Endothelial cell of umbilical vein (primary cell): Measurements from ENCODE around the gene SORL1. TPM values are rescaled to one million over a fixed set of nuclear protein-coding genes. Genes with fewer than 3 reads are reported as not detected.

ENCODE experiments used
- BruUV-seq: library from RNA; stranded (reverse); fragments of 400-500 nt; replicated peaks from 2 replicates; lab custom pipeline; 2021; lab: Mats Ljungman, UMichigan
- CTCF ChIA-PET: fragments of 300-600, 350-600 bp; sonication (Branson Sonifier 250); formaldehyde crosslinking; loops from one replicate; lab custom pipeline; 2021; ENCODE audit warnings: antibody characterized with exemption, inconsistent platforms; lab: Charles Lee
- POLR2A ChIA-PET: fragments of 300-600, 350-600 bp; sonication (Branson Sonifier 250); formaldehyde crosslinking; loops from one replicate; lab custom pipeline; 2021; ENCODE audit warnings: antibody characterized with exemption, inconsistent platforms; lab: Charles Lee
- DNase-seq: peaks from one replicate; pipeline ENCODE4 v3.0.0-alpha.2; 2011; ENCODE audit warnings: low read depth, low spot score
- FAIRE-seq: peaks from 2 replicates; lab custom pipeline; 2011; peaks lifted over from hg19 to GRCh38; lab: Jason Lieb, UNC
- H2AFZ ChIP-seq: 2 replicates; pipeline ENCODE4 v1.6.0; 2012; ENCODE audit warnings: low read depth, low read length, control low read depth, inconsistent platforms
- H3K27ac ChIP-seq: 2 replicates; pipeline ENCODE4 v1.5.1; 2011; ENCODE audit warnings: low read depth, mild to moderate bottlenecking, control low read depth, low read length, moderate library complexity; ENCODE audit not compliant: insufficient read depth
- H3K27me3 ChIP-seq, 2 experiments: 2 replicates each; pipeline versions ENCODE4 v1.6.0 to v1.6.1; 2011; ENCODE audit warnings: low read length in 2 of 2, mixed read lengths in 1 of 2; ENCODE audit not compliant: control insufficient read depth in 2 of 2, insufficient read depth in 2 of 2
- H3K36me3 ChIP-seq, 2 experiments: 2 replicates in 1 of 2; 3 replicates in 1 of 2; pipeline ENCODE4 v1.5.1; 2011; ENCODE audit warnings: low read length in 2 of 2, mild to moderate bottlenecking in 1 of 2, moderate library complexity in 1 of 2; ENCODE audit not compliant: control insufficient read depth in 2 of 2, insufficient read depth in 2 of 2; ENCODE audit errors: extremely low read depth in 1 of 2
- H3K4me1 ChIP-seq: 3 replicates; pipeline ENCODE4 v1.5.1; 2011; ENCODE audit warnings: mild to moderate bottlenecking, low read length; ENCODE audit not compliant: control insufficient read depth, insufficient read depth; ENCODE audit errors: extremely low read depth
- H3K4me2 ChIP-seq: 2 replicates; pipeline ENCODE4 v1.6.1; 2011; ENCODE audit warnings: low read length, control low read depth, mixed read lengths; ENCODE audit not compliant: insufficient read depth
- H3K4me3 ChIP-seq, 3 experiments: fragments of 200-600 bp in 1 of 3; sonication (generic), shearing (Covaris generic) in 1 of 3; replicated peaks in 1 of 3; 2 replicates each; pipeline ENCODE4 v1.5.1; 2011 to 2016; ENCODE audit warnings: control low read depth in 3 of 3, low read length in 3 of 3, mild to moderate bottlenecking in 2 of 3, inconsistent platforms in 1 of 3, low read depth in 1 of 3, moderate library complexity in 1 of 3; ENCODE audit not compliant: insufficient read depth in 1 of 3
- H3K79me2 ChIP-seq: 2 replicates; pipeline ENCODE4 v1.6.0; 2012; ENCODE audit warnings: low read length, inconsistent platforms; ENCODE audit not compliant: control insufficient read depth, insufficient read depth
- H3K9ac ChIP-seq: replicated peaks from 2 replicates; pipeline ENCODE3; 2011; ENCODE audit warnings: low read length, control low read depth; ENCODE audit not compliant: insufficient read depth; ENCODE audit errors: extremely low read depth
- H3K9me1 ChIP-seq: replicated peaks from 3 replicates; pipeline ENCODE4 v1.6.0; 2011; ENCODE audit warnings: mild to moderate bottlenecking, low read length; ENCODE audit not compliant: control insufficient read depth, insufficient read depth; ENCODE audit errors: extremely low read depth
- H3K9me3 ChIP-seq: replicated peaks from 2 replicates; pipeline ENCODE4 v1.5.1; 2012; ENCODE audit warnings: low read length, inconsistent platforms; ENCODE audit not compliant: control insufficient read depth, insufficient read depth
- H4K20me1 ChIP-seq: replicated peaks from 2 replicates; pipeline ENCODE3; 2011; ENCODE audit warnings: mild to moderate bottlenecking, low read length; ENCODE audit not compliant: control insufficient read depth, insufficient read depth; ENCODE audit errors: extremely low read depth
- EZH2 ChIP-seq: IDR thresholded peaks from 2 replicates; pipeline ENCODE4 v1.6.1; 2012; ENCODE audit warnings: borderline replicate concordance, low read depth, mild to moderate bottlenecking, moderate library complexity, low read length, inconsistent platforms; ENCODE audit not compliant: severe bottlenecking
- GATA2 ChIP-seq: IDR thresholded peaks from 2 replicates; pipeline ENCODE4 v1.7.0; 2011; ENCODE audit warnings: low read depth, mild to moderate bottlenecking, moderate library complexity, mixed read lengths, low read length; ENCODE audit not compliant: insufficient read length, insufficient read depth
- POLR2A ChIP-seq: IDR thresholded peaks from 2 replicates; pipeline ENCODE4 v1.6.1; 2012; ENCODE audit warnings: low read depth, mild to moderate bottlenecking, control low read depth, low read length
- dilution Hi-C: fragments of 300-500 bp; cut with MboI; formaldehyde crosslinking; loops from one replicate; pipeline ENCODE4 v1.15.0; 2019; ENCODE audit warnings: low sequenced_read_pairs; ENCODE audit not compliant: extremely low pct_ligation_motif_present
- intact Hi-C: fragments of 100-400 bp; cut with micrococcal nuclease; formaldehyde crosslinking; loops from one replicate; pipeline ENCODE4 v1.10.0; 2022
- polyA plus RNA-seq, 4 experiments: library from polyadenylated mRNA; depleted of rRNA in 3 of 4; stranded (reverse) in 3 of 4; unstranded in 1 of 4; fragments of >200 nt; gene quantifications; 2 replicates each; pipeline versions ENCODE4 v1.2.1 to v1.2.3, GENCODE V29; 2011 to 2012; ENCODE audit warnings: missing spikeins in 1 of 4
- total RNA-seq: library from RNA; stranded (reverse); gene quantifications from 2 replicates; pipeline ENCODE4 v1.2.3, GENCODE V29; 2021
- TF ChIP-seq, protein P1 (sequence below): IDR thresholded peaks from 2 replicates; pipeline ENCODE4 v1.6.1; 2011; ENCODE audit not compliant: insufficient read depth, insufficient read length
- TF ChIP-seq, protein P2 (sequence below), 2 donors: IDR thresholded peaks; 1 replicate in 1 of 2; 2 replicates in 1 of 2; pipeline ENCODE4 v1.5.1; 2011; ENCODE audit warnings: low read length in 2 of 2, mild to moderate bottlenecking in 2 of 2, moderate library complexity in 2 of 2, control low read depth in 1 of 2, inconsistent platforms in 1 of 2, low read depth in 1 of 2; ENCODE audit not compliant: insufficient read depth in 1 of 2; ENCODE audit errors: extremely low read depth in 1 of 2

The SORL1 gene
- total and polyA plus RNA-seq, 2 donors (not counting 3 experiments of a cell fraction or from before 2014, with no cell fraction given): 0.17 to 0.31 TPM

- no peaks in the 10 kb centered on the region for H3K9me3 ChIP-seq
- H3K79me2 ChIP-seq: no peaks in the 10 kb centered on the region
- no peaks in the 10 kb centered on the region for H3K36me3 ChIP-seq
- TF ChIP-seq EZH2: no peak
- TF ChIP-seq GATA2: no peak
- TF ChIP-seq, protein P1, sequence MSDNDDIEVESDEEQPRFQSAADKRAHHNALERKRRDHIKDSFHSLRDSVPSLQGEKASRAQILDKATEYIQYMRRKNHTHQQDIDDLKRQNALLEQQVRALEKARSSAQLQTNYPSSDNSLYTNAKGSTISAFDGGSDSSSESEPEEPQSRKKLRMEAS: peak; percentile 49
- H2AFZ ChIP-seq: no peak overlapping the region
- intact Hi-C loops (no loop called here), dilution Hi-C loops (no loop called here)
- peaks cover 0 to 3% of the 10 kb centered on the region in 2 experiments for H3K27me3 ChIP-seq
- DNase-seq: peak; percentile 12
- no peak overlapping the region for H3K4me3 ChIP-seq
- no peak overlapping the region for H3K4me2 ChIP-seq
- POLR2A ChIA-PET: interaction anchor here (0.6 kb wide), 1 partner anchor 23 kb away, joined by 5 read pairs; no protein-coding TSS in a partner anchor
- H3K9me1 ChIP-seq: no peaks in the 10 kb centered on the region
- peaks cover 17% of the 10 kb centered on the region for H3K4me1 ChIP-seq
- no peak overlapping the region for H3K9ac ChIP-seq
- FAIRE-seq: peak; percentile 26
- H3K27ac ChIP-seq: no peak overlapping the region
- BruUV-seq: no TSS peak
- CTCF ChIA-PET: no interaction called here
- H4K20me1 ChIP-seq: no peaks in the 10 kb centered on the region
Observed at GRCh38 chr11:121478895-121479697, 27.0 kb downstream of the SORL1 start.

- CTCF ChIA-PET: no interaction called here
- POLR2A ChIA-PET: interaction anchor here (0.6 kb wide), 1 partner anchor 24 kb away, joined by 5 read pairs; no protein-coding TSS in a partner anchor
Observed at GRCh38 chr11:121479698-121480238, 27.7 kb downstream of the SORL1 start.

More at GRCh38 chr11:121479698-121480238, 27.7 kb downstream of the SORL1 start:
- Histone ChIP-seq H3K9ac (no peak overlapping the region), H4K20me1 (no peaks in the 10 kb centered on the region), H3K4me3 (no peak overlapping the region), H3K4me2 (no peak overlapping the region), H3K27ac (no peak overlapping the region), H3K9me1 (no peaks in the 10 kb centered on the region), H3K27me3 (peaks cover 0 to 3% of the 10 kb centered on the region in 2 experiments), H3K79me2 (no peaks in the 10 kb centered on the region), H3K9me3 (no peaks in the 10 kb centered on the region), H3K36me3 (no peaks in the 10 kb centered on the region), H2AFZ (no peak overlapping the region), H3K4me1 (peaks cover 17% of the 10 kb centered on the region)
- DNase-seq (no peak), FAIRE-seq (no peak)
- TF ChIP-seq POLR2A: no peak
- TF ChIP-seq GATA2: no peak
- TF ChIP-seq, protein P2, sequence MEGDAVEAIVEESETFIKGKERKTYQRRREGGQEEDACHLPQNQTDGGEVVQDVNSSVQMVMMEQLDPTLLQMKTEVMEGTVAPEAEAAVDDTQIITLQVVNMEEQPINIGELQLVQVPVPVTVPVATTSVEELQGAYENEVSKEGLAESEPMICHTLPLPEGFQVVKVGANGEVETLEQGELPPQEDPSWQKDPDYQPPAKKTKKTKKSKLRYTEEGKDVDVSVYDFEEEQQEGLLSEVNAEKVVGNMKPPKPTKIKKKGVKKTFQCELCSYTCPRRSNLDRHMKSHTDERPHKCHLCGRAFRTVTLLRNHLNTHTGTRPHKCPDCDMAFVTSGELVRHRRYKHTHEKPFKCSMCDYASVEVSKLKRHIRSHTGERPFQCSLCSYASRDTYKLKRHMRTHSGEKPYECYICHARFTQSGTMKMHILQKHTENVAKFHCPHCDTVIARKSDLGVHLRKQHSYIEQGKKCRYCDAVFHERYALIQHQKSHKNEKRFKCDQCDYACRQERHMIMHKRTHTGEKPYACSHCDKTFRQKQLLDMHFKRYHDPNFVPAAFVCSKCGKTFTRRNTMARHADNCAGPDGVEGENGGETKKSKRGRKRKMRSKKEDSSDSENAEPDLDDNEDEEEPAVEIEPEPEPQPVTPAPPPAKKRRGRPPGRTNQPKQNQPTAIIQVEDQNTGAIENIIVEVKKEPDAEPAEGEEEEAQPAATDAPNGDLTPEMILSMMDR (IDR thresholded peaks at IDR 0.05; ENCODE audit: extremely low read depth in 1 of 2, insufficient read depth in 1 of 2, low read depth in 1 of 2, low read length in 2 of 2): no peak
- intact Hi-C loops (no loop called here), dilution Hi-C loops (no loop called here)
- no TSS peak for BruUV-seq
